Measurements from ENCODE around the gene SOX6.
"Not testable (repeated sequence)": the region's sequence is repeated elsewhere in the genome, so short reads cannot be mapped to it uniquely, and the experiment has no call there.

DNA sequence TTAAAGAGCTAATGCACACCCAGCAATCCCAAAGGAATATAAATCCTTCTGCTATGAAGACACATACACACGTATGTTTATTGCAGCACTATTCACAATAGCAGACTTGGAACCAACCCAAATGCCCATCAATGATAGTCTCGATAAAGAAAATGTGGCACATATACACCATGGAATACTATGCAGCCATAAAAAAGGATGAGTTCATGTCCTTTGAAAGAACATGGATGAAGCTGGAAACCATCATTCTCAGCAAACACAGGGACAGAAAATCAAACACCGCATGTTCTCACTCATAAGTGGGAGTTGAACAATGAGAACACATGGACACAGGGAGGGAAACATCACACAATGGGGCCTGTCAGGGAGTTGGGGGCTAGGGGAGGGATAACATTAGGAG, 19.3 kb upstream of the SOX6 start:
- TF ChIP-seq, protein P1, sequence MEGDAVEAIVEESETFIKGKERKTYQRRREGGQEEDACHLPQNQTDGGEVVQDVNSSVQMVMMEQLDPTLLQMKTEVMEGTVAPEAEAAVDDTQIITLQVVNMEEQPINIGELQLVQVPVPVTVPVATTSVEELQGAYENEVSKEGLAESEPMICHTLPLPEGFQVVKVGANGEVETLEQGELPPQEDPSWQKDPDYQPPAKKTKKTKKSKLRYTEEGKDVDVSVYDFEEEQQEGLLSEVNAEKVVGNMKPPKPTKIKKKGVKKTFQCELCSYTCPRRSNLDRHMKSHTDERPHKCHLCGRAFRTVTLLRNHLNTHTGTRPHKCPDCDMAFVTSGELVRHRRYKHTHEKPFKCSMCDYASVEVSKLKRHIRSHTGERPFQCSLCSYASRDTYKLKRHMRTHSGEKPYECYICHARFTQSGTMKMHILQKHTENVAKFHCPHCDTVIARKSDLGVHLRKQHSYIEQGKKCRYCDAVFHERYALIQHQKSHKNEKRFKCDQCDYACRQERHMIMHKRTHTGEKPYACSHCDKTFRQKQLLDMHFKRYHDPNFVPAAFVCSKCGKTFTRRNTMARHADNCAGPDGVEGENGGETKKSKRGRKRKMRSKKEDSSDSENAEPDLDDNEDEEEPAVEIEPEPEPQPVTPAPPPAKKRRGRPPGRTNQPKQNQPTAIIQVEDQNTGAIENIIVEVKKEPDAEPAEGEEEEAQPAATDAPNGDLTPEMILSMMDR (IDR thresholded peaks at IDR 0.05), result not testable (repeated sequence)
- TF ChIP-seq POLR2A, POLR2AphosphoS5 (IDR thresholded peaks at IDR 0.05): not testable (repeated sequence)
